ENCODE data around the gene RAB6B.

- TF ChIP-seq CTCF (IDR thresholded peaks at IDR 0.05) (no peak), EP300 (IDR thresholded peaks at IDR 0.05) (no peak), POLR2A (IDR thresholded peaks at IDR 0.05; ENCODE audit: low read depth) (no peak), POLR2AphosphoS5 (IDR thresholded peaks at IDR 0.05) (no peak)
Observed at GRCh38 chr3:133878518-133878917, 17.2 kb downstream of the RAB6B start.
